Measurements from ENCODE around the gene PDE9A. TPM values are rescaled to one million over a fixed set of nuclear protein-coding genes. Genes with fewer than 3 reads are reported as not detected.
"Not testable (repeated sequence)": the region's sequence is repeated elsewhere in the genome, so short reads cannot be mapped to it uniquely, and the experiment has no call there.

Gene PDE9A
- total RNA-seq, 1 donor: not detected

DNA sequence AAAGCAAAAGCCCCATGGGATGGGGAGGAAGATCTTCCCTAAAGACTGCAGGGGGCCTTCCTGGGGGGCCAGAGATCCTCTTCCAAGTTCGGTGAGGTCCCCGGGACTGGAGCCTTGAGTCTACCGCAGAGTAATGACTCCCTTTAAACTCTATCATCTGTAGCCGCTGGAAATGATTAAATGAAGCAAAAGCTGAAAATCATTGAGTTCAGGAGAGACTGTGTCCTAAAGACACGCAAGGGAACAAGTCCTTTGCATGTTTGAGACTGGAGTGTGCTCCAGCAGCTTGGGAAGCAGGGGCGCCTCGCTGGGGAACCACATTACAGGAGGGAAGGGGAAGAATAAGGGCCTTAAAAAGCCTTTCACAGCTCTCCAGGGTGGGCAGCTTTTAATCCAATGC is 155.8 kb downstream of the PDE9A start:
- TF ChIP-seq, protein P1, sequence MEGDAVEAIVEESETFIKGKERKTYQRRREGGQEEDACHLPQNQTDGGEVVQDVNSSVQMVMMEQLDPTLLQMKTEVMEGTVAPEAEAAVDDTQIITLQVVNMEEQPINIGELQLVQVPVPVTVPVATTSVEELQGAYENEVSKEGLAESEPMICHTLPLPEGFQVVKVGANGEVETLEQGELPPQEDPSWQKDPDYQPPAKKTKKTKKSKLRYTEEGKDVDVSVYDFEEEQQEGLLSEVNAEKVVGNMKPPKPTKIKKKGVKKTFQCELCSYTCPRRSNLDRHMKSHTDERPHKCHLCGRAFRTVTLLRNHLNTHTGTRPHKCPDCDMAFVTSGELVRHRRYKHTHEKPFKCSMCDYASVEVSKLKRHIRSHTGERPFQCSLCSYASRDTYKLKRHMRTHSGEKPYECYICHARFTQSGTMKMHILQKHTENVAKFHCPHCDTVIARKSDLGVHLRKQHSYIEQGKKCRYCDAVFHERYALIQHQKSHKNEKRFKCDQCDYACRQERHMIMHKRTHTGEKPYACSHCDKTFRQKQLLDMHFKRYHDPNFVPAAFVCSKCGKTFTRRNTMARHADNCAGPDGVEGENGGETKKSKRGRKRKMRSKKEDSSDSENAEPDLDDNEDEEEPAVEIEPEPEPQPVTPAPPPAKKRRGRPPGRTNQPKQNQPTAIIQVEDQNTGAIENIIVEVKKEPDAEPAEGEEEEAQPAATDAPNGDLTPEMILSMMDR (IDR thresholded peaks at IDR 0.05; ENCODE audit: insufficient read depth, low read length): no peak
- H3K4me3 ChIP-seq (ENCODE audit: low read depth, low read length): no peak overlapping the region
- no peak for DNase-seq (ENCODE audit: low read depth)

DNA sequence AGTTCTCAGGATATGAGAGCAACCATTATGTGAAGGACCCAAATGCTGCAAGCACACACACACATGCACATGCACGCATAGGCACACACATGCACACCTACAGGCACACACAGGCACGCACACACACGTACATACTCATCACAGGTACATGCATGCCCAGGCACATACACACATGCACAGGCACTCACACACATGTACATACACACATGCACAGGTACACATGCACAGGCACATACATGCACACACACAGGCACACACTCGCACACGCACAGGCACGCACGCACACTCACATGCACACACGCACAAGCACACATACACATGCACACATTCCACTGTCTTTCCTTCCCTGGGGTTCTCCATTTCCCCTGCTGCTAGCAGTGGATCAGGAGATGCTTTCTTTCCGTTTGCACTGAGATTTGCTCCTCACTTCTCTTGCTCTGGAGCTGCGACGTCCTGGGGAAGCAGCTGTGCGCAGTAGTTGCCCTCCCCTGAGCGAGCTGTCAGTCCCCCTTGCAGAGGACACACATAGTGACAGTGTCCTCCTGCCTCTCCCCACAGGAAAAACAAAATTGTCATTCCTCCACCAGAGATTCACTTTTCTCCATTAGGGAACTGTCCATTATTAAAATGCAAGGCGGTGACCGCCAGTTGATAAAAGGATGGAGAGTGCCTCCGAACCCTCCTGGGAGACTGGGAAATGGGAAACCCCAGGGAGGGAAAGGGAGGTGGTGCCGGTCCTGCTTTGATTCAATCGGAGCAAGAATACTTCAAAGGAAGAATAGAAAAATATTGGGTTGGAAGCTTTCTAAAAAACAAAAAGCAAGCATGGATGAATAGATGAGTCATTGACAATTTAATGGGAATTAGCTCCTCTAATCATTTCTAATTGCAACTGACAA is 156.4 kb downstream of the PDE9A start:
- TF ChIP-seq, protein P1 (IDR thresholded peaks at IDR 0.05; ENCODE audit: insufficient read depth, low read length): no peak
- DNase-seq (ENCODE audit: low read depth): no peak
- H3K4me3 ChIP-seq (ENCODE audit: low read depth, low read length): no peak overlapping the region

DNA sequence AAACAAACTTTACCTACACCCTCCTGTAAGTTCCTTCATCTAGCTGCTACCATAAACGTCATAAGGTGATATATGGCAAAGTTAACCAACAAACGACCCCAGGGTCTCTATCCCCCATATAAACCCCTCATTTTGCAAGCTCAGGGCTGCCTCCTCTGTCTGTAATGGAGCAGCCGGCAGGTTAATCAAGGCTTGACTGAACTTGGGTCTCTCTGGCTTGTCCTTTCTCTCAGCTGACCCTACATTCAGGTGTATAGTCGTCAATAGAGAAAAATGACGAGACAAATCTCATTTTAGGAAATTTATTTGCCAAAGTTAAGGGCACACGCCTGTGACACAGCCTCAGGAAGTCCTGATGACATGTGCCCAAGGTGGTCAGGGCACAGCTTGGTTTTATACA is 158.5 kb downstream of the PDE9A start:
- H3K4me3 ChIP-seq (ENCODE audit: low read depth, low read length): no peak overlapping the region
- TF ChIP-seq, protein P1 (IDR thresholded peaks at IDR 0.05; ENCODE audit: insufficient read depth, low read length): no peak
- DNase-seq (ENCODE audit: low read depth): no peak

DNA sequence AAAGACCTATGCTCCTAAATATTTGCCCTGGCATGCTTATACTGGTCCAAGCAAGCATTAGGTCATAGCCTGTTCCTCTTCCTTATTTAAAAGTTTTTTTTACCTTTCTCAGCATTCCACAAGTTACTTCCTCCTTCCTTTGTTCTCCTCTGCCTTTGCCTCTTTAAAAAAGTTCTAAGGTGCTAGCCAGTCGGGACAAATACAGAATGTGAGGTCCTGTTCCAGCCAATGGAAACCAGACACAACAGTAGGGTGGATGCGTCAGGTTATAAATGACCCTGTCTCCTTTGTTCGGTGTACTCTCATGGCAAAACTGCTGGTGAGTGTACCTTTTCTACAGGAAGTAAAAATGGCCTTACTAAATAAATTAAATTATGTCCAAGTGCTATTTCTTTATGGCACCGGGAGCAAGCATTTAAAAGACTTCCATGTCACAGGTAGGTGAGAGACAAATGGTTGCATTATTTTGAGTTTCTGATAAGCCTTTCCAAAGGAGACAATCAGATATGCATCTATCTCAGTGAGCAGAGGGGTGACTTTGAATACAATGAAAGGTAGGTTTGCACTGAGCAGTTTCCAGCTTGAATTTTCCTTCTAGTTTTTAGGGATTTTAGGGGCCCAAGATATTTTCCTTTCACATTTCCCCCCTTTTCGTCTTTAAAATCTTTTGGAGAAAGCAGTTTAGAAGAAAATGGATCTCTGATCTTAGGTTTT is 159.3 kb downstream of the PDE9A start:
- H3K4me3 ChIP-seq (ENCODE audit: low read depth, low read length); DNase-seq (ENCODE audit: low read depth): not testable (repeated sequence)

DNA sequence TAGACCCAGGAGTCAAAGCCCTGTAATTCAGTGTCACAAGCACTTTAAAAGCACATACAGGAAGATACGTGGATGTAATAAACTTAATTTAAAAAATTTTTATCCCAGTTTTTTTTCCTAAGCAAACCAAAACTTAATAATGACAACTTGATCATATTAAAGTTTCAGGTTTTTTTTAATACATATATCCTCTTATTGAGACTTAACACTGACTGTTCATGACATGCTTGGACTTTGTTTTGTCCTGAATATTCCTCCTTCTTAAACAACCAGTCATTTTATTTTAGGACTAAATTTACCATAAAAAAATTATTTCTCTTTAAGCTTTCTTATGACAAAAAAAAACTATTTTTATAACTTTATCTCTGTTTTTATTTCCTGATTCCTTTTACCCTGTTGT is 161.8 kb downstream of the PDE9A start:
- TF ChIP-seq, protein P1 (IDR thresholded peaks at IDR 0.05; ENCODE audit: insufficient read depth, low read length): no peak
- no peak for DNase-seq (ENCODE audit: low read depth)
- no peak overlapping the region for H3K4me3 ChIP-seq (ENCODE audit: low read depth, low read length)

DNA sequence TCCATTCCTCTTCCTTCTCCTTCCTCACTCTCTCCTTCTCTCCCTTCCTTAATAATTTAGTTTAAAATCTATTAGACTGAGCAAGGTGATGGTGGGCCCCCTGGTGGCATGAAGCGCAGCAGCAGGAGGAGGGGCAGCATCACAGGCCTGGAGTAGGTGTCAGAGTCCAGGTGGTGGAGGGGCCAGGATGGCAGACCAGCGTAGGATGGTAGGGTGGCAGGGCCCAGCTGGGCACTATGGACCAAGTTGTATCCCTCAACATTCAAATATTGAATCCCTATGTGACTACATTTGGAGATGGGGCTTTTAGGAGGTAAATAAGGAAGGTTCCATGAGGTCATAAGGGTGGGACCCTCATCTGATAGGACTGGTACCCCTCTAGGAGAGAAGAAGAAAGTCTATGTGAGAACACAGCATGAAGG is 164.9 kb downstream of the PDE9A start:
- TF ChIP-seq, protein P1 (IDR thresholded peaks at IDR 0.05; ENCODE audit: insufficient read depth, low read length): peak; percentile 81
- peak; percentile 46 for DNase-seq (ENCODE audit: low read depth)
- no peak overlapping the region for H3K4me3 ChIP-seq (ENCODE audit: low read depth, low read length)
